Ectodermal cell (in vitro differentiated cells): ENCODE data around the gene PTPRG.

Experiments used
- H3K27ac ChIP-seq: 2 replicates; pipeline ENCODE4 v1.7.0; 2013; ENCODE audit warnings: mild to moderate bottlenecking, low read depth, low read length; ENCODE audit not compliant: insufficient read depth, poor library complexity, severe bottlenecking
- H3K27me3 ChIP-seq: 2 replicates; pipeline ENCODE4 v1.7.0; 2013; ENCODE audit warnings: mild to moderate bottlenecking, low read length; ENCODE audit not compliant: insufficient read depth, control insufficient read depth, poor library complexity, severe bottlenecking
- H3K36me3 ChIP-seq: one replicate; pipeline ENCODE4 v1.7.0; 2013; ENCODE audit warnings: low read length; ENCODE audit not compliant: control insufficient read depth, insufficient read depth
- H3K4me1 ChIP-seq: one replicate; pipeline ENCODE4 v1.7.0; 2013; ENCODE audit warnings: low read length; ENCODE audit not compliant: control insufficient read depth, insufficient read depth
- H3K4me3 ChIP-seq: 2 replicates; pipeline ENCODE4 v1.7.0; 2013; ENCODE audit warnings: low read depth, low read length, control low read depth; ENCODE audit not compliant: insufficient read depth
- H3K9me3 ChIP-seq: 2 replicates; pipeline ENCODE4 v1.7.0; 2013; ENCODE audit warnings: mild to moderate bottlenecking, low read length, moderate library complexity; ENCODE audit not compliant: control insufficient read depth
- WGBS, 2 experiments: methylation state at CpG; one replicate each; pipeline ENCODE4 v1.1.7; 2013; ENCODE audit warnings: missing lambda C conversion rate in 2 of 2; 5-methylcytosine and 5-hydroxymethylcytosine counted together

Gene PTPRG

DNA sequence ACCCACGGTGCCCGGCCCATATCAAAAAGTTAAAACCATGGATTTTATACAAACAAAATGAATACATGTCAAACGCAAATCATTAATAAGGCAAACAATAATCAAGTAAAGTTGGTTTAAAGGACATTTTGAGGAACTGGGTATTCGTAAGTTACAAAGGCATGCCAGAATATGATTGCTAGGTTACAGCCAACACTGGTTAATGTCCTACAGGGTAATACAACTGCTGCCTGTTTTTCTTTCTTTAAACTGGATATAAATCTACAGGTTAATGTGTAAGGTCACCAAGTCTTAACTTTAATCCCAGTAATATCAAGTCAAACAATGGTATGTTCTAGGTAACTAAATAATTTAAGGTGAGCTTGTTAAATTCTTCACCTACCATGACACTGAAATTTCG, 166.1 kb downstream of the PTPRG start:
- WGBS, 2 experiments = 97 to 98% methylated on average over 5 of the region's 5 CpGs
- no peaks in the 10 kb centered on the region for H3K36me3 ChIP-seq
- peaks cover 19% of the 10 kb centered on the region for H3K4me1 ChIP-seq

DNA sequence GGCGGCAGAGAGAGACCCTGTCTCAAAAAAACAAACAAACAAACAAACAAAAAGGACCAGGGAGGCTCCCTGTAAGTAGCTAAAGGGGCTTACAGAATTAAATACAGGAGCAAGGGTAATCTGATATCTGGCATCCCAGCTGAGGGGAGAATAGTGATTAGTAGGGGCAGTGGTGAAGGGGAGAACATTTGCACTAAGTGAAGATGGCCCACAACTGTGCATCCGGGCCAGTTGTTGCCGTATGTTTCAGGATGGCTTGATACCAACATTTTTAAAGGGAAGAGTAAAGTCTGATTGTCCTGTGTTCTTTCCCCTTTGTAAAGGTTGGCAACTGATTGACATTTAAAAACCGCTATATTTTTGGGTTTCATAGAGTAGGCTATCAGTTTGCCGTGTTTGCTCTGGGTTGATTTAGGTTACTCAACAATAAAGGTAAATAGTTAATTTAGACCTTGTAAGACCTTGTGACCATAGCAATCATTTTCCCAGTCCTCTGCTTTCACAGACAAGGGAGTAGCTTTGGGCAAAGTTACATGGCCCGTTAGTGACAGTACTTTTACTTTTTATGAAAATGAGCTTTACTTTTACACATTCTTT, 167.8 kb downstream of the PTPRG start:
- WGBS, 2 experiments = 82 to 89% methylated on average over 3 to 5 of the region's 6 CpGs
- peaks cover 19% of the 10 kb centered on the region for H3K4me1 ChIP-seq
- no peaks in the 10 kb centered on the region for H3K36me3 ChIP-seq
- H3K9me3 ChIP-seq = no peaks in the 10 kb centered on the region
- H3K27me3 ChIP-seq = no peaks in the 10 kb centered on the region
- no peak overlapping the region for H3K4me3 ChIP-seq
- no peak overlapping the region for H3K27ac ChIP-seq

More for the DNA sequence above, 166.1 kb downstream of the PTPRG start:
- no peaks in the 10 kb centered on the region for H3K27me3 ChIP-seq
- no peak overlapping the region for H3K27ac ChIP-seq
- H3K4me3 ChIP-seq = no peak overlapping the region
- no peaks in the 10 kb centered on the region for H3K9me3 ChIP-seq

DNA sequence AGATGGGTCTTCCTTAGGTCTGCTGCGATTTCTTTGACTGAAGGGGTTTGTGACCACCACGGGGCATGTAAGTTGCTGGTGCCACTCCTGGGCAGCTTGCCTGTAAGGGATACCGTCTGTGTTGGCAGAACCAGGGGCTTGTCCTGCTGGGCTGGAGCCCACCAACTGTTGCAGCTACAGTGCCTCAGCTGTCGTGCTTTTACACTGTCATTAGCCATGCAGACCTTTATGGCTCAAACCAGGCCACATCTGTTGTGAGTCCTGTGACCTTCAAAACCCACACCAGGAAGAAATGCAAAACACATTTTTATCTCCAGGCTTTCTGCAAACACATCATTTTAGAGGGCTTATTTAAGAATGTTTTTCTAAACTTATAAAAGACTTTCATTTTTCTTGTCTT, 168.7 kb downstream of the PTPRG start:
- Histone ChIP-seq H3K4me1 (peaks cover 22% of the 10 kb centered on the region), H3K9me3 (no peaks in the 10 kb centered on the region), H3K4me3 (no peak overlapping the region), H3K27me3 (no peaks in the 10 kb centered on the region), H3K27ac (no peak overlapping the region), H3K36me3 (no peaks in the 10 kb centered on the region)
- WGBS, 2 experiments = 56 to 67% methylated on average over 4 of the region's 4 CpGs

DNA sequence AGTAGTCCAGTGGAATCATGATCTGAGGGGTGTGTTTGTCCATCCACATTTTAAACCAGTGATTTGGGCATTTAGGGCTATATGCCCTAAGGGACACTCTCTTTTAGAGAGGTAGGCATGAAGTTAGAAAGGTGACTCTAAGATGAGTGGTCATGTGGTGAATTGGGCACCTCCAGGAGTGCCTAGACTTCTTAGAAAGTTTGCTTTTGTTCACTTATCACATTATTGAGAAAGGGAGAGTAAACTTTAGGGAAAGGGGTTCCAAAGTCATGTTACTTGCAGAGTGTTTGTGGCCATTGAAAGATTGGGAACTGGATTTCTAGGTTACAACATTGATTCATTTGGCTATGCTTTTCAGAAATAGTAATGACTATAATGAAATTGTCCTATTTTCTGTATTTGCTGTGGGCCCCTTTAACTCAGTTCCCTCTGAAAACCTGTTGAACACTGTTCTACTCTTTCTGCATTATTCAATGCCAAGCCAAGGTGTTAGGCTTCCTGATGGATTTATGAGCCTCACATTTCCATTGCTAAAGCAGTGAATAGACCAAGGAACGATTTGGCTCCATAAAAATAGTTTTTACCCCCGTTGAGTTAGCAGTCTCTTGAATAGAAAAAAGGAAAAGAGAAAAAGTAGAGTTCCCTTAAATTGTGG, 169.3 kb downstream of the PTPRG start:
- WGBS, 2 experiments = 77 to 83% methylated on average over 2 of the region's 2 CpGs
- no peak overlapping the region for H3K4me3 ChIP-seq

DNA sequence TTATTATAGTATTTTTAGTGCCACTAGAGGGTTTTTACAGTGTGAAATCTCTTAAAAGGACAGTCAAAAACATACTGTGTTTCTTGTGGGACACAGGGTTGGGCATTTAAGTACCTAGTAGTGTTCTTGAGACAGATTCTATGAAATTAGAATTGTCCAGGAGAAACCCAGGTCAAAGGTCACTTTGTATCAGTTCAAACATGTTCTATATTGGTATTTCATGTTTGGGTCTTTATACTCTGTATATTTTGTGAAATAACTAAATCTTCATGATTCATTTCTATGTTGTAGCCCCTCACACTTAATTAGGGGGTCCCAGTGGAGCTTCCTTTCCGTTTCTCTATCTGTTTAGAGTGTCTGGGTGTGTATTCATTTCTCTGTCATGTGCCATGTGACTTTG, 171.6 kb downstream of the PTPRG start:
- no peak overlapping the region for H3K27ac ChIP-seq
- no peaks in the 10 kb centered on the region for H3K36me3 ChIP-seq
- WGBS, 2 experiments = 86% methylated on average over 1 of the region's 1 CpG
- peaks cover 18% of the 10 kb centered on the region for H3K4me1 ChIP-seq
- no peaks in the 10 kb centered on the region for H3K27me3 ChIP-seq
- no peak overlapping the region for H3K4me3 ChIP-seq
- H3K9me3 ChIP-seq = no peaks in the 10 kb centered on the region

More for the DNA sequence above, 169.3 kb downstream of the PTPRG start:
- Histone ChIP-seq H3K4me1 (peaks cover 20% of the 10 kb centered on the region), H3K9me3 (no peaks in the 10 kb centered on the region), H3K27ac (no peak overlapping the region), H3K27me3 (no peaks in the 10 kb centered on the region), H3K36me3 (no peaks in the 10 kb centered on the region)

DNA sequence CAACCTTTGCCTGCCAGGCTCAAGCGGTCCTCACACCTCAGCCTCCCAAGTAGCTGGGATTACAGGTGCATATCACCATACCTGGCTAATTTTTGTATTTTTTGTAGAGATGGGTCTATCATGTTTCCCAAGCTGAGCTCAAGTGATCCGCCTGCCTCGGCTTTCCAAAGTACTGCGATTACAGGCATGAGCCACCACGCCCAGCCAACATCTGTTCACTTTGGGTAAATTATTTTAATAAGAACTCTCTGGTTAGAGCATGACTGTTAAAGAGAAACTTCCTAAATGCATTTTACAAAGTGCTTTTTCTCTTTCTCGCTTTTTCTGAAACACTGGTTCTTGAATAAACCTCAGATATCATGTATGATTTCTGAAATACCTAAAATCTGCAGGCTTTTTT, 172.5 kb downstream of the PTPRG start:
- no peaks in the 10 kb centered on the region for H3K9me3 ChIP-seq
- H3K36me3 ChIP-seq = no peaks in the 10 kb centered on the region
- no peaks in the 10 kb centered on the region for H3K27me3 ChIP-seq
- H3K4me1 ChIP-seq = peaks cover 15% of the 10 kb centered on the region
- no peak overlapping the region for H3K4me3 ChIP-seq
- 94 to 97% methylated on average over 6 of the region's 6 CpGs for WGBS, 2 experiments
- no peak overlapping the region for H3K27ac ChIP-seq

DNA sequence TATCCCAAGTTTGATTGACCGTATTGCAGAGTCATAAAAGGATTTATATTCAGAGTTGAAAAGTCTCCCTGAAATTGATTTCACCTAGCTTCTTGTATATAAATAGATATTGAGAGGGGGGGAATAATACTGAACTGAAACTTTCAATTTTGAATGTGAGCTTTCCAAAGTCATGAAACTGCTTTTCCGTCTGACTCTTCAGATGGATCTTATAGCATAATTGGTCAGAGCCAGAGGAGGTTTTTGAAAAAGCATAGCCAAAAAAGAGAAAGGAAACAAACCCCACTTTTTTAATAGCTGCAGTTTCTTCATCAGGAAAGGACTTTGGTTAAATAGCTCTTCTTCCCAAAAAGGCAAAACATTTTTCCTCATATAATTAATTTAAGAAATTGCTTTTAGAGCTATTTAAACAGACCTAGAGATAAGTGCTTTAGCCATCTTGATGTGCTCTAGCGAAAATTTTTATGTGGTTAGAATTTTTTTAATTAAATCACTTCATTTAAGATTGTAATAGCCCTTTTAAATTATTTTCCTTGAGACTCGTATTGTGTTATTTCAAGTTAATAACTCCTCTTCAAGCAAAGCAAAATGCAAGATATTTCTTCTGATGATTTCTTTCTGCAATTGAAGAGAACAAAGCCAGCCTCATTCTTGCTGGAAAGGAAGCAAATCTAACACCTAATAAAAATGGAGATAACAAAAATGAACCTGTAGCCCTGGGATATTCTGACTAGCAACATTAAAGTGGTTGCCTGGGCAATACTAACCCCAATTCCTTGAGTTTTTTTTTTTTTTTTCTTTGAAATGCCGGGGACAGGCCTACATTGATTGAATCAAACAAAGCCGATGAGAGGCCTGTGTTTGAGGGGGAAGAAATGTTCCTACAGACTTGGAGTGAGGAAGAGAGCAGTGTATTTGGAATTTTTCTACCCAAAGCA, 173.6 kb downstream of the PTPRG start:
- Histone ChIP-seq H3K4me3 (no peak overlapping the region), H3K27ac (peak overlapping the region; percentile 57), H3K36me3 (no peaks in the 10 kb centered on the region), H3K9me3 (no peaks in the 10 kb centered on the region), H3K4me1 (peaks cover 6% of the 10 kb centered on the region), H3K27me3 (no peaks in the 10 kb centered on the region)
- 40 to 79% methylated on average over 3 to 6 of the region's 6 CpGs for WGBS, 2 experiments

DNA sequence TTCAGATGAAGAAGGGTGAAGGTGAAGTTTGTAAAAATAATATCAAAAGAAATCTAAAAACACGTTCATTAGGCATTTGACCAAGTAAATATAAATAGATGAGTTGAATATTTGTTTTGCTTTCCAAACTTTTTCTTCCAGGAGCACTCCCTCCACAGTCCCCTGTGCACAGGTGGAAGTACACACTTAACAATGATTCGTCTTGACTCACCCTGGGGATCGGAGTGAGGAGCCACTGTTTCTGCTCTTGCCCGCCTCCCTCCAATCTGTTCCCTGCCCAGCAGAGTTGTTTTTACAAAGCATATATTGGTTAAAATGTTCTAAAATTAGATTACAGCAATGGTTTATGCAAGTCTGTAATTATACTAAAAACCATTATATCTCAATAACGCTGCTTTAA, 175.1 kb downstream of the PTPRG start:
- no peaks in the 10 kb centered on the region for H3K36me3 ChIP-seq
- H3K4me3 ChIP-seq = no peak overlapping the region
- WGBS, 2 experiments = 96% methylated on average over 4 to 5 of the region's 5 CpGs
- no peaks in the 10 kb centered on the region for H3K27me3 ChIP-seq
- H3K27ac ChIP-seq = no peak overlapping the region
- no peaks in the 10 kb centered on the region for H3K9me3 ChIP-seq
- H3K4me1 ChIP-seq = peaks cover 5% of the 10 kb centered on the region

DNA sequence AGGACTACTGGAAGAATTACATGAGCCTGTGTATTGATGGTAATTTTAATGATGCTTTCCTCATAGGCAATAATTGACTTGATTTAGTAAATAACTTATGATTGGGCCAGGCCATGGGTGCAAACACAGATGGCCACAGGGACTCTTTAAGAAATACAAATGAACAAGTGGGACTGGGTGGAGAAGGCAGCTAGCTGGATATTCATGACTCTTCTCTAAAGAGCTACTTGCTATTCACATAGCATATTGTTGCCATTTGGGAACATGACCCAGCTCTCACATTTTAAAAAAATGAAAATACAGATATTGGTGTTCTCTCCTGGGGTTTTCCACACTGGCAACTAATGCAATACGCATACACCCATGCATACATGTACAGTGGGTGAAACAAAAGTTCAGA, 178.3 kb downstream of the PTPRG start:
- H3K9me3 ChIP-seq = no peaks in the 10 kb centered on the region
- WGBS, 2 experiments = 89 to 100% methylated on average over 1 of the region's 1 CpG
- no peaks in the 10 kb centered on the region for H3K36me3 ChIP-seq
- no peak overlapping the region for H3K4me3 ChIP-seq
- no peak overlapping the region for H3K27ac ChIP-seq
- H3K27me3 ChIP-seq = no peaks in the 10 kb centered on the region
- H3K4me1 ChIP-seq = peaks cover 5% of the 10 kb centered on the region

DNA sequence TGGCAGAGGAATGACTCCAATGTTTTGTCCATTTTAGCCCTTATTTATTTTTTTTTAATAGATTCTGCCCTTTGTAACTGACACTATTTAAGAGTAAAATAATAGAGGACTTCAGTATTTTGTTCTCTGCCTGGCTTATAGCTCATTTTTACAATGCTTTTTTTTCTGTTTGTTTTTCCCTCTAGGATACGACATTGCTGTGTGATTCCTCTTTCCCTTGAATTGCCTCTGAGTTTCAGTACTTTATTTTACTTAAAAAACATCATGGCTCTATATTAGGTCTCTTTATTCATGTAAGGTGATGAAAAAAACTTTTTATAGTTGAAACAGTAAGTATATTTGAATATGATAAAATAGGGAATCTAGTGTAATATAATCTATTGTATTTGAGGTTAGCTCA, 179.1 kb downstream of the PTPRG start:
- Histone ChIP-seq H3K27ac (no peak overlapping the region), H3K9me3 (no peaks in the 10 kb centered on the region), H3K36me3 (no peaks in the 10 kb centered on the region), H3K27me3 (no peaks in the 10 kb centered on the region), H3K4me1 (no peaks in the 10 kb centered on the region), H3K4me3 (no peak overlapping the region)
- WGBS, 2 experiments = 63 to 83% methylated on average over 1 of the region's 1 CpG
